AML-193 (cell line): ENCODE data around the gene SMR3A.

Experiments
- DNase-seq, 2 experiments: peaks; one replicate each; lab custom pipeline; 2025; lab: John Stamatoyannopoulos, UW

The SMR3A gene

DNA sequence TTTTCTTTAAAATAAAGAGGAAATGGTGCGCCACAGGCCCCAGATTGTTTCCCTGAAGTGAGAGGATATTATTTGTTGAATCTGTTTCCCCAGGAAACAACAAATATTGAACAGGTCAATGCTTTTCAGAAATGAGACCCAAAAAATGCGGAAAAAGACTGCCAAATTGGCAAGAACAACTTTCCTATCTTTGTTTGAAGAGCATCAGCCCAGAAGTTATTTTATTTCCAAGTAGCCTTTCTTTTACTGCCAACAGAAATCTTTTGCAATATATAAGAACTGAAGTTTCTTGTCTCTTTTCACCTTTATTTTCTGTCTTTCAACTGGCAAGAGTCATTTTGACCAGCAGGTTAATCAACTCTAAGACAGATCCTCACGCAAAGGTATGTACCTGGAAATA, at the start of gene SMR3A:
SMR3A (plus strand) TSS at position 301 of the 400 bp plus-strand sequence. CDS start 1,356 bp downstream, outside the sequence.
- DNase-seq: no peak

GRCh38 chr4:70313736-70314135, 46.8 kb upstream of the SMR3A start:
- no peak for DNase-seq

DNA sequence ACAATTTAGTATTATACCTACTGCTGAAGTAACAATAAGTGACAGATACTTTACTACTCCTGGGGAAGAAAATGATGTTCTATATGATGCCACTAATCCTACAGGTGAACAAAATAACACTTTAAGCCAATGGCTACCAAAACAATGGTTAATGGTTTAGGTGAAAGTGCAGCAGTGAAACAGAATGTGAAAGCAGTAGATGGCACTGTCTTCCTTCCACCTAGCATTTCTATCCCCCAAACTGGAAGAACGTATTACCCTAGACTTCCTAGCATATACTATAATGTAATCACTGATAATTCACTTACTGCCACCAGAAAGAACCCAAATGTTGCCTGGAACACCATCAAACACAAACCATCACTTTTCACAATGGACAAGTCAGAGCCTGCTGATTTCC, 44.6 kb upstream of the SMR3A start:
- DNase-seq: no peak

DNA sequence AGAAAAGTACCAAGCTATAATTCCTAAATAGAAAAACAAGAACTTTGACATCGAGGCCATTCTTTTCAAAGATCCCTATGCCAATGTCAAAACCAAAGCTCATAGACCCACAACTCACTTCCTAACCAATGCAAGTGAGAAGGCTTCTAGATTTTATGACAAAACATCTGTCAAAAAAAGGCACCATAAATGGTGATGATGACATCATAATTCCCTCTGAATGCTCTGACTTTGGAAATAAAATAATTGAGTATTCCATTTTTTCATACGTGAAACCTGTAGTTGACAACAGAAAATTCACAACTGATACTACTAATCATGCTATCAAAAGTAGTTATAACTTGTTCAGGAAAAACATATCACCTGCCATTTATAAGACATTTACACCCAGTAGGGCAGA, 34.5 kb upstream of the SMR3A start:
- no peak for DNase-seq

DNA sequence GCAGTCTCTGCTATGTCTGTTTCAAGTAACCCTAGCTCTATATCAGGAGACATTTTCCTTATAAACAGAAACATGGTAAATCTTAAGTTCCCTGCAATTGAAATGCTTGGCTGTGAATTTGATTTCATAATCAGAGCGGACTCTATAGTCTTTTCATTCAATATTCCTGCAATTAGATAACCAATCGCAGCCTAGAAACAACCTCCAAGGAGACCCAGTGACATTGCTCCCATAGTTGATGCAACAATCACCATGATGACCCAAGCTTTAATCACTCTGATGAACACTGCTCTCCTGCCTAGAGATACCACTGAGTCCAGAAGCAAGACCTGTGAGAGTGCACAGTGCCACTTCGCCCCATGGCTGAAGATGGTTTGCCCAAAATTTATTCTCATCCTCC, 25.9 kb upstream of the SMR3A start, which contains the start of gene CABS1:
CABS1 (plus strand) TSS at position 301 of the 400 bp plus-strand sequence; CDS start at position 360, 59 bp downstream.
- no peak for DNase-seq

DNA sequence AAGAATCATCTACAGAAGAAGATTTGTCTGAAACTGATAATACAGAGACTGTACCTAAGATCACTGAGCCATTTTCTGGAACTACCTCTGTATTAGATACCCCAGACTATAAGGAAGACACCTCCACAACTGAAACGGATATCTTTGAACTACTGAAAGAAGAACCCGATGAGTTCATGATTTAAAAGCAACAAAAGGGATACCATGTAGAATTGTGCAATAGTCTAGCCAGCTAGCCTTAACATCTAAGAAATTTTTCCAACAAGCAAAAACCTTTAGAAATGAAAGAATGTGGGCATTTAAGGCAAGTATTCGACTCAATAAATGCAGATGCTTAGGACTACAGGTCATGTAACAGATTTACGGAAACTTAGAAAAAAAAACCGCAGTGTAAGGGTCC, 24.5 kb upstream of the SMR3A start:
- no peak for DNase-seq

DNA sequence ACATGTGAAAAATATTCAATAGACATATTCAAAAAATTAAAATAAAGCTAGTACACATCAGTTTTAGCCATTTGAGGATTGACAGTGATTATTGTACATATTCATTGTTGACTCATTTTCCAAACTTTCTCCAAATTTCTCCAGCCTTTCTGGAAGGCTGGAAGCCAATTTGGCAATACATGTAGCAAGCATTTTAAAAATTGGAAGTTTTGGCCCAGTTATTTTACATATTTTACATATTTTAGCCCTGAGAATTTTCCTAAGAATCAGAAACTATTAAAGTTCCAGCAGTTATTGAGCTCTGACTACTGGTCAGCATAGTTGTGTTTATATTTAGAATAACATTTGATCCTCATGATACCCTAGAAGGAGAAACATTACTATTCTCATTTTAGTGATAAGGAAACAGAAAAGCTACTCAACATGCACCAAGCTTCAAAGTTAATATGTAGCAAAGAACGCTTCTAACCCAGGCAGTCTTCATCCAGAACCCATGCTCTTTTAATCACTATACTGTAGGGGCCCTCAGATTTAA, 22.6 kb upstream of the SMR3A start:
- no peak for DNase-seq

DNA sequence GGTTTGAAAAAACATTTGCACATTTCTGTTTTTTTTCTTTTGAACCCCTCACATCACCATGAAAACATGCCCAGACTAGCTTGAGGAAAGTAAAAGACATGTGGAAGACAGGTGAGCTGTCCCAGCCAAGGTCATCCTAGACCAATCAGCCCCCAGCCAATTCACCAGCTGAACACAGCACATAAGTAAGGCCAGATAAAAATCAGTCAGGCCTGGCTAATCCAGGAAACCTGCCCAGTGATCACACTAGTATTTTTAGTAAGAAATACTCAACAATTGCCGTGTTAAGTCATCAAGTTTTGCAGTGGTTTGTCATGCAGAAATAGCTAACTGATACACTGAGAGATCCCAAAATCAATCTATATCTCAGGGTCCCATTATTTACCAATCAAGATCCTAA, 4.4 kb upstream of the SMR3A start:
- DNase-seq: no peak

DNA sequence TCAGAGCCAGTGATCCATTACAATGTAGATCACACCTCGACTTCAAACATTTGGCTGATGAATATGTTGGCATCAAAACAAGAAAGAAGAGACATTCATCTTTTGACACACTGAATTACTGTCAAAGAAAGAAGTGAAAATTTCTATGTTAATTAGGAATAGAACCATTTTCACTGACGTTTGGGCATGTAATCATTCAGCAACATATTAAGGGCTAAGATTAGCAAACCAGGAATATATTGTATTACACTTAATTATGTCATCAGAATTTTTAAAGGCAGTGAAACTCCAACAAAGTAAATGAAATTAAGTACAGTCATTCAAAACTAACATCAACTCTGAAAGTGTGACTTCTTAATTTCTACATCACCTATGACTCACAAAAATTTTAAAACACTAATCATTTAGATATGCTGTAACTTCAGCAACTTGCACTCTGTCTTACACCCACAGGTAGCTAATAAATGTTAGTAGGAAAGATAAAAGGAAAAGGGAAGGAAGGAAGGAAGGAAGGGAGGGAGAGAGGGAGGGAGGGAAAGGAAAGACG, 1.4 kb upstream of the SMR3A start:
- DNase-seq: no peak

DNA sequence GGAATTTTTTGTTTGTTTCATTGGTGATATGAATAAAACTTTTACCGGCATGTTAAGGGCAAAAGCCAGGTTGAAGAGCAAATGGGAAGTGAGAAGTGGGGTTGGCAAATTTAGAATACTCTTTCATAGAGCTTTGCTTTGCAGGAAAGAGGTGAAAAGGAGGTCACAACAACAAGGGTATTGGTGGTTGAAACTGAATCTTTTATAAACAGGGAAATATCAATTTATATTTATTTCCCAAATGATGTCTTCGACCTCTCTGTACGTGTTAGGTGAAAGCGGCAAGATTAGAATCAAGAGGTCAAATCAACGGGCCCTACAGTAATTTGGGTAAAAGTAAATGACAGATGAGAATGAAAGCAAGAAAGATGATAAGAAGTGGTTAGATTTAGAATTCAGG, 3.4 kb downstream of the SMR3A start:
- DNase-seq: no peak

GRCh38 chr4:70365479-70365878, 4.9 kb downstream of the SMR3A start:
- DNase-seq: no peak

DNA sequence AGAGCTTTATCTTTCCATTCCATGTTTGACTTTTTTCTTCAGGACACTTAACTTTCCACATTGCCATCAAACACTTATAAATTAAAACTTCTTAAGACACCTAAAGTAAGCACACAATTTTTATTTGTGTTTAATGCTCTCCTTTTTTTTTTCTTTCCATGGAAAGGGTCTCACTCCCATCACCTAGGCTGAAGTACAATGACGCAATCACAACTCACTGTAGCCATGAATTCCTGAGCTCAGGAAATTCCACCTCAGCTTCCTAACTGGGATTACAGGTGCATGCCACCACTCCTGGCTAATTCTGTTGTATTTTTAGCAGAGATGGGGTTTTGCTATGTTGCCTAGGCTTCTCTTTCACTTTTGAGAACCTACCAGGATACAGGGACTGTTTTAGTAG, 7.3 kb downstream of the SMR3A start:
- DNase-seq: no peak

- no peak for DNase-seq
These were observed 11.4 kb downstream of the SMR3A start for GRCh38 chr4:70371987-70372386.

DNA sequence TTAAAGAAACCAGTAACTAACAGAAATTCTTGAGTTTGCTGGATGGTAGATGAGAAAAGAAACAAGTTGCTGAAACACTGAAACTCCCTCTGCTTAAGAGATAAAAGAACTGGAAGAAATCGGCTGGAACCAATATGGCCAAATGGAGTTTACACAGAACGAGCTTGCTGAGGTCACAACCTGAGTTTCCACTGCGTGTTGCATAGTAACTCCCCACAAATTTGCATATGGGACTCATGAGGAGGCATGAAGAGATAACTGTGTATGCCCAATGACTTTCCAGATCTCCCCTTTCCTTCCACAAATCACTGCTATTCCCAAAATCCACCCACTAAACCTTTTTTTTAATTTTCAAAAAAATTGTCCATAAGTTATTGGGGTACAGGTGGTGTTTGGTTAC, 12.2 kb downstream of the SMR3A start:
- no peak for DNase-seq

DNA sequence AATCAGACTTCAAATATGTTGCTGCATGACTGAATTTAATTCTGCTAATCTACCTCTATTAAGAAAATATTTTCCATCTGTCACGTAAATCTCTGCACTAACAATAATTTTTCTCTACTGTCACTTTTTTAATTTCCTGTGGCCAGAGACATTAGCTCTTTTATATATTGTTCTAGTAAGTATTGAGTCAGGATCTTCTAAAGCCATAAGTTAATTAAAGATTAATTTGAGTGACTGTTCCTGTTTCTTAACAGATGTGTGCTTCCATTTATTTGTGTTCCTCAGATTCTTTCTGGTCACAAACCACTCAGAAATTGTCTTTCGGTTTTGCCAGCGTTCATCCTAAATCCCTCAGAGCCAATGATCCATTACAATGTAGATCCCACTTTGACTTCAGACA, 20.0 kb downstream of the SMR3A start:
- DNase-seq: no peak

- no peak for DNase-seq
These were observed 22.2 kb downstream of the SMR3A start, which contains the start of gene SMR3B for GRCh38 chr4:70382691-70383181. SMR3B (plus strand) TSS chr4:70383131; CDS start chr4:70384511, 1,380 bp downstream.

DNA sequence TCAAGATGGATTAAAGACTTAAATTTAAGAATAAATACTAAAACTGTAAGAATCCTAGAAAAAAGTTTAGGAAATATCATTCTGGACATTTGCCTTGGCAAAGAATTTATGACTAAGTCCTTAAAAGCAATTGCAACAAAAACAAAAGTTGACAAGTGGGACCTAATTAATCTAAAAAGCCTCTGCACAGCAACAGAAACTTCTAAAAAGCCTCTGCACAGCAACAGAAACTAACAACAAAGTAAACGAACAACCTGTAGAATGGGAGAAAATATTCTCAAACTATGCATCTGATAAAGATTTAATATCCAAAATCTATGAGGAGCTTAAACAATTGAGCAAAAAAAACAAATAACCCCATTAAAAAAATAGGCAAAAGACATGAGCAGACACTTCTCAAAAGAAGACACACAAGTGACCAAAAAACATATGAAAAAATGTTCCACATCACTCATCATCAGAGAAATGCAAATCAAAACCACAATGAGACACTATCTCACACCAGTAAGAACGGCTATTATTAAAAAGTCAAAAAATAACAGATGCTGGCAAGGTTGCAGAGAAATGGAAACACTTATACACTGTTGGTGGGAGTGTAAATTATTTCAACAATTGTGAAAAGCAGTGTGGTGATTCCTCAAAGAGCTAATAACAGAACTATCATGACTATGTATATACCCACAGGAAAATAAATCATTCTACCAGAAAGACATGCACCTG, 31.7 kb downstream of the SMR3A start:
- no peak for DNase-seq

GRCh38 chr4:70397580-70397979, 37.0 kb downstream of the SMR3A start, which contains the start of gene OPRPN:
OPRPN (plus strand) TSS chr4:70397940; CDS start chr4:70399286, 1,346 bp downstream.
- DNase-seq: no peak

- DNase-seq: no peak
These were observed 38.8 kb downstream of the SMR3A start for GRCh38 chr4:70399319-70399718.

DNA sequence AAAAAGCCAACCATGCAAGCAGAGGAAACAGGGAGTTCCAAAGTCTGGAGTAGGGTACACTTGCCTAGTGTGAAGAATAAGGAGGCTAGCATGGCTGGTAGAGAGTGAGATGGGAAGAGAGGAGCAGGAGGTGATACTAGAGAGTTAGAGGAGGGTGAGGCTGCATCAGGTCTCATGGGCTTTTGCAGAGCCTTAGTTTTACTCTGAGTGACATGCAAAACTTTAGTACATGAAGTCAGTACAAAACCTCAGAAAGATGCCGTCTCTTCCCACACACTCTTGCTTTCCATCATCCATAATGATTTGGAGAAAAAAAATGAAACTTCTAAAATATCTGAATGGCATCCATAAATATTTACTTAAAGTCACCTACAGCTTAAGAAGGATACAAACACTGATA, 42.2 kb downstream of the SMR3A start:
- DNase-seq: no peak

DNA sequence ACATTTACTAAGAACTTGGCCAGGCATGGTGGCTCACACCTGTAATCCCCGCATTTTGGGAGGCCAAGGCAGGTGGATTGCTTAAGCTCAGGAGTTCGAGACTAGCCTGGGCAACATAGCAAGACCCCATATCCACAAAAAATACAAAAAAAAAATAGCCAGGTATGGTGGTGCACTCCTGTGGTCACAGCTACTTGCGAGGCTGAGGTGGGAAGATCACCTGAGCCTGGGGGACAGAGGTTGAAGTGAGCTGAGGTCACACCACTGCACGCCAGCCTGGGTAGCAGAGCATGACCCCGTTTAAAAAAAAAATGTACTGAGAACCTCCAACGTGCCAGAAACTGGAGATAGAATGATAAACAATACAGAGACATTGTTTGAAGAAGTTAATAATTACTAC, 45.2 kb downstream of the SMR3A start:
- DNase-seq: no peak
